ENCODE measurements around the gene THAP10.
A peak's percentile ranks its signal among the peaks of the same experiment; 100 is the strongest.

Gene THAP10

DNA sequence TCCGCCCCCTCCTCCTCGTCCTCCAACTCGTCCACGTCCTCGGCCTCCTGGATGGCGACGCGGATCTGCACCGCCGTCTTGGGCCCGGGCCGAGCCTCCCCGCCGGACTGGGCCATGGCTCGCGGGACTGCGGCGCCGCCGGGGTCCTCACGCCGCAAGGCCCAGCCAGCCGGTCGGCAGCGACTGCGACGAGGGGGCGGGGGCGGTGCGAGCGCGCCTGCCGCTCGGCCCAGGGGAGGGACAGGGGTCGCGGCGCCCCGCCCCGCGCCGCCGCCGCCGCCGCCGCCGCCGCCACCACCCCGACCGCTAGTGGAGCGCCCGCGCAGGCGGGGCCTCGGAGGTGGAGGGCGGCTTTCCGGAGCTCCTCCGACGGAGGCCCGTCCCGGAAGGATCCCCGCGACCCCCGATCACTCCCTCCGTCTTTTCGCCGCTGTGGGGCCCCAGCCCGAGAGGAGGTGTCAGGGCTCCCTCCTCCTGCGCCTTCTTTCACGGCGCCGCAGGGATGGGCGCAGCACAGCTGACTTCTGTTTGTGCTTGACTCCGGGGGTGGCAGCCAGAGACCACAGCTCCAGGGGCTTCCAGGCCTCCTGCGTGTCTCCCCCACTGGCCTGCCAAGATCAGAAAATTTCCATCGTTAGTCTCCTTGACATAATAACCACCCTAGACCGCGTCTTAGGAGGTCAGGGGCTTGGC, 38.1 kb downstream of the THAP10 start, which contains the start of gene LARP6:
TSS of gene LARP6 (minus strand) at position 185 of the 693 bp plus-strand sequence. CDS start at position 116, 69 bp downstream.
- DNase-seq (ENCODE audit: low read depth): peak; percentile 3

DNA sequence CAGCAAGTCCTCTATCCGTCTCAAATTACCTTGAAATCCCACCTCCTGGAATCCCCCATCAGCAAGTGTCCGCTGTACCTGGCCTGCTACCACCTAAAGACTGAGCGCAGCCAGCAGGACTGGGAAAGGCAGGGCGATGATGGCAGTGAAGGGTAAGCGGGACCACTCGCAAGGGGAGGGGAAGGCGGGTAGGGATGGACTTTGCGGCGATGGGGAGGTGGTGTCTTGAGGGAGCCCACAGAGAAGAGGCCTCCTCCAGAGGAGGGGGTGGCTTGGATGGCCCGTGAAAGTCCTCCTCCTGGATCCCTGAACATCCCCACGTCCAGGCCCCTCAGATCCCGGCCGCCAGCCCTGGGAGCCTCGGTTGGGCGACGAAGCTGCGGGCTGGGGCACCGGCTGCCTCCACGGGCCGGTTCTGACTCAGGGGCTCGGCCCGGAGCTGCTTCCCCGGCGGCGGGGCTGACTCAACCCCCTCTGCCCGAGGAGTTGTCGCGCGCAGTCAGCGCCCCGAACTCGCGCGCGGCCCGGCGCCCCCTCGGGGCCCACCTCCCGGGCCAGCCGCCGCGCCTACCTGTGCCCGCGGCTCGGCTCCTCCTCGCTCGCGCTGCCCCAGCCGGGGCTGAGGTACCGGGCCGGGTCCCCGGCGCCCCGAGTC, 38.8 kb downstream of the THAP10 start:
- DNase-seq (ENCODE audit: low read depth): peak; percentile 5

DNA sequence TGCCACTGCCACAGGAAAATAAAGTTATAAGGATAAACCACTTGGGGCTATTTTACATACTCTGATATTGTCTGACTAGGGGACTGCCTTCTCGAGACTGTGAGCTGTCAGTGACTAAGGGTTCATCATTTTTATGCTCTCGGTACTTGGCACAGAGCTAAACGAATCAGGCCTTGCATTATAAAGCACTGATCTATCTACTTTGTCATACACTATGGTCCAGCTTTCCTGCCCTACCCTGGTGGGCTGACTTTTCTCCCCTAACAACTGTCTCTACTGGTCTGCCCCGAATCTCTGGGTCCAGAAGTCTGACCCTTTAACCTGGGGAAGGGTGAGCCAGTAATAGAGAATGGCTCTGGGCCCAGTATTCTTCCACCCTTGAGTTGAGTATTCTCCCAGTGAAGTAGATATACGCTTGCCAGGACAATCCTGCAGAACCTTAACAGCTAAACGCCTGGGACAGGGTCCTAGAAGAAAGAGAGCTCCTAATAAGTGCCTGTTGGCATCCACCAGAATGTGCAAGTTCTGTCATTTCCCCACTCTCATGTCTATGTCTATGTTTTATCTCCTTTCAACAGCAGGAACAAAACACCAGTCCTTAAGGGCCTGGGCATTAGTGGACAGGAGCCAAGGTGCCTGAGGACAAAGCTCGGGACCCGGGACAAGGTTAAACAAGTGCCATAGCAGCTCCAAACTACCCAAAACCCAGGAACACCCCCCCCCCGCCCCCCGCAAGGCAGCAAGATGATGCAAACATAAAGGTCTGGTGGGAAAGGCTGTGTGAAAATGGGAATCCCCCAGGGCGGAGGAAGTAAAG, 39.5 kb downstream of the THAP10 start:
- DNase-seq (ENCODE audit: low read depth): no peak

DNA sequence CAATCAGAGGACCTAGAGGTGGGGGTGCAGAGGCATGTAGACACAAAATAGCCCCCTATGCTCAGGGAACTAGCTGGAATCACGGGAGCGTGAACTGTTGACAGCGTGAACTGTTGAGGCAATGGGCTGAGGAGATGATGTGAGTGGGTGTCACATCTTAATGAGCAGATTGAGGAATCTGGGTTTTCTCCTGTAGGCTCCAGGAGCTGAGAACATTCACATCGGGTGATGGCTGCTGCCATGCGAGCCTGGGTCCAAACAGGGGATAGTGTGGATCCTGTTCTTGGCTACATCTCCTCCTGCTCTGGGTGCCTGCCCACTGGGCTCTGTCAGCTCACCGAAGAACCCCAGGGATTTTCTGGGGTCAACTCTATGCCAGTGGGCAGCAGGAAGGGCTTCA, 40.3 kb downstream of the THAP10 start:
- DNase-seq (ENCODE audit: low read depth): no peak

DNA sequence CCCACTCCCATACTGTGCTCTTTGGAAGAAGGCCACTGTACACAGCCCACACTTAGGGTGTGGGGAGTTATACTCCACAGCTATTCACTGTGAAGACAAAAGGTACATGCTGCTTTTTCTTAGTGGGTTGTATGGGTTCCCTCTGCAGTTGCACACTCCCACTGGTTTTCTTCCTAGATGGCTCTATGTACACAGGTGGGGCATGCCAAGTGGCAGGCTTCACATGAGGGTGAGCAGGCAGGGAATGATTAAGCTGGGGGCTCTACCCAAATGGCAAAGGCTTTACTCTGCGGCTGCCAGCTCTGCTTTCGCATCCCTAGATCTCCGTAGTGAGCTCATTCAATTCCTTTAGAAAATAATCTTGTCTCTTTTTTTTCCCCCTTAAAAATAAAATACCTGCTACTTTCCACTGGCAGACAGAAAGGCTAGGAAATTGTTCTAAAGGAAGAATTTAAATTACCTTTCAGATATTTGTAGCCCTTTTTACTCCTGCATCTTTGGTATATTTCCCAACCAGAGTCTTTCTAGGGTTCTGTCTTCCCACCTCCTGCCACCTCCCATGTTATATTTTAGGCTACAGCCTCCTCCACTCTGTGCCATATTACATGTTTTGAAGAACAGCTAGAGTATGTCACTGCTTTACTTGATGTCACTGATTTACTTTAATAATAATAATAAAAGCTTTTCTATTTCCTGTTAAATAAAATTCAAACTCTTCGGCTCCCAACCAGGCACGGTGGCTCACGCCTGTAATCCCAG, 46.5 kb downstream of the THAP10 start:
- no peak for DNase-seq (ENCODE audit: low read depth)

DNA sequence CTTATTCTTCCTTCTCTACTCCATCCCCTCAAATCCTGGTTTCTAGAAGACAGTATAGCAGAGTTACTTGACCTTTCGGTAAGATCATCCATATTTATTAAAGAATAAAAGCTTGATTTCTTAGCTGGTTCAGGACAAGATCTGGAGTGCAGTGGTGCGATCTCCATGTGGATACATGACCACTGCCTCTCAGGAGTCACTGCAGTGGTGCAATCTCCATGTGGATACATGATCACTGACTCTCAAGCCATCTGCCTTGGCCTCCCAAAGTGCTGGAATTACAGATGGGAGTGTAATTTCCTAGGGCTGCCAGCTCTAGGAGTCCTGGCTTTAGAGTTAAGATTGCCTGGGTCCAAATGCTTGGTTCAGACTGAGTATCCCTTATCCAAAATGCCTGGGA, 54.8 kb downstream of the THAP10 start:
- no peak for DNase-seq (ENCODE audit: low read depth)

DNA sequence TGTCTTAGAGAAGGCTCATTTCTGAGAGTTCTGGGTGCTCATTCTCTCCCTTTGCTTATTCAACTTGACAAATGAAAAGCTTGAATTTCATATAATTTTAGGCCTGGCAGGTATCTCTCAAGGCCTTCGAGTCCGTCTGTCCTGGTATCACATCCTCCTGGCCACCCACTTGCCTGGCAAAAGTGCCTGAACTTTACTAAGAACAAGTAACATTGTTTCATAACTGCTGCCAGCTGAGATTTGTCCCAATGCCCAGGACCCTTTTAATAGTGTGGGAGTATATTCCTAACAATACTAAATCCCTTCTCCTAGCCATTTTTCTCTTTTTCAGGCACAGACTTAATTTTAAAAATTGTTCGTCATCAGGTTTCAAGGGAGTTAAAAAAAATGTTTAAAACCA, 56.4 kb downstream of the THAP10 start:
- DNase-seq (ENCODE audit: low read depth): no peak

DNA sequence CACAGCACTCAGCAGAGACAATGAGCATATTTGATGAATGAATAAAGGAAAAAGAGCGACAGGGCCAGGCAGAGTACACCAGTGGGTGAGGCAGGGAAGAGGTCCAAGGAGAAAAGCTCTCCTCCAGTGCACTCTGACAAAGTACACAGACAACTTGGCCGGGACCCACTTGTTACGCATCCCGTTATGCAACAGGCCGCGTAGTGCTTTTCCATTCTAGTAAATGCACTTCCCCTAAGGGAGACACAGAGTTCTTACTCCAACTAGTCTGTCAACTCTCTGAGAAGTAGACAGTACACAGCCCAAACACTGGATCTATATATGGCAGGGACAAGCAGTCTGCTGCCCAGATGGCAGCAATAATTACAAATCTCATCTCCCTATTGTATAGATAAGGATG, 56.8 kb downstream of the THAP10 start:
- no peak for DNase-seq (ENCODE audit: low read depth)

DNA sequence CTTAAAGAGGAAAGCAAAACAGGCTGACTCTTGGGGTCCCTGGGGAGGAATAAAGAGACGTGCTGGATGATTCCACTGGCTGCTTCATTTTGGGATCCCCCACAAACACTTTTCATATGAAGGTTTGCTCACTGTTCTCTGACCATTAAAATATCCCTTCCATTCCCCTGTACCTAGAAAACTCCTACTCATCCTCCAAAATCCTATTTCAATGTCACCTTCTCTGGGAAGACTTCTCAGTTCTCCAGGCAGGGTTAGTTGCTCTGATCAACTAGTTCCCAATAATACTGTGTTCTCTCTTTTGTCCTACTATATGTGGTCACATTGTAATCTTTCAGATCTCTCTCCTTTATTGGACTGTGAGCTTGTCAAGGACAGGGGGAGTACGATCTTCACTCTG, 57.2 kb downstream of the THAP10 start:
- no peak for DNase-seq (ENCODE audit: low read depth)

DNA sequence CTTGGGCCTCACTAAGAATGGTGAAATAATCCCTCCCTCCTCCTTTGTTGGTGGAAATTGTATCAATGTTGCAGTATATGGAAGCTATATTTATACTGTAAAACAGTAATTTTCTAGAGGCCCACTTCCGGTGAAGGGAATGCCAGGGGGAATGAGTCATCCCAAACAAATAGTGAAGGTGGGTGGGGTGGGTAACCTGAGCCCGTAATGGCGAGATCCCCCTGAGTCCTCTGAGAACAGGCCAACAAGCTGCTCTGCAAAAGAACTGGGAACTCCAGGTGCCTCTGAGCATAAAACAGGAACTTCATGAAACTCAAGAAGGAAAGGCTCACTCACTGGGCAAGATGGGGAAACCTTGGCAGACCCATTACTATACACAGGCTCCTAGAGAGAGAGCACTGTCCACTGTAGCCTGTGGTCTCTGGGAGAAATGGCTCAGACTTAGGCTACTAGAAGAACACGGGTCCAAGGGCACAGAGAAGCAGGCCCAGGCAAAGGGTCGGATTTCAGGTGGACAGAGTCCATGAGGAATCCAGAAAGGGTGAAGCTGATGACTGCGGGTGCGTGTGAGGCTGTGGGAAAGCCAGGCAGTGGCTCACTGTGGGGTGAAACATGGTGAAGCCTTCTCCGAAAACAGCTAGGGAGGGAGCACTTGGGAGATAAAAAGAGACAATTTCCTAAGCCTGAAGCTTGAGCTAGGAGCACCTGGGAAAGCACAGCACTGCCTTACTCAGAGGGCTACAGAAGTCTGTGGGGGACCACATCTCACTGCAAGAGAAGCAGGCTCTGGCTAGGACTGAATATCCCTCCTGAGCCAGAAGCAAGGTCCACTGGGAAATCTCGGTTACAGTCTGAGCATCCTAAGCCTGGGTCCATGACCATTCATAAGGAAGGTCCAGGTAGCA, 58.1 kb downstream of the THAP10 start:
- DNase-seq (ENCODE audit: low read depth): no peak

DNA sequence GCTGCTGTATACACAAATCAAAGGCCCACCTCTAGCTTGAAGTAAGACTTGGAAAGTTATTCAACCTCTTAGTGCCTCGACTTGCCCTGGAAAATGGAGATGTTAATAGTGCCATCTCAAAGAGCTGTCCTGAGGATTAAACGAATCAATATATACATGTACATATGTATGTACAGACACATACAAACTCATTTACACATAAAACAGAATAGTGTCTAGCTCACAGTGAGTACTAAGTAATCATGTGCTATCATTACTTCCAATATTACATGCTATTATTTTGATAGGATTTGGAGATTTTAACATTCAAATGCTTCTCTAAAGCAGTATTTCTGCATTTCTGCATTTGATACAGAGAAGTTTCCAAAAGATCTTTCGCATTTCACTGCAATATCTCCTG, 58.8 kb downstream of the THAP10 start:
- DNase-seq (ENCODE audit: low read depth): no peak

DNA sequence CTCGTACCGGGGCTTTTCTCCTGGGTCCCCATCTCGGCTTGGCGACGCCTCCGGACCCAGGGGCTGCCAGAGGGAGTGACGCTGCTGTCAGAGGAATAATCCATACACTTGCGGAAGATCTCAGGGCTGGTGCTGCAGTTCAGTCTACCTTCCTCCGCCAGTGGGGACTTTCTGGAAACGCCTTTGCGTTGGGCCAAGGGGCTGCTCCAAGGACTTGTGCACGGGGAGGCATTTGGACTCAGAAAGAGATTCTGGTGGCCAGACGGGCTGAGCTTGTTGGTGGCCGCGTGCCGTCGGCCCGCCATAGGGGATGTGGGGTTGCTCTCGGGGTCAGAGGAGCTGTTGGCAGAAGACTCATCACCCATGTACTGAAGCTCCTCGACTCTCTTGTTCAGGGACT, 60.1 kb downstream of the THAP10 start:
- no peak for DNase-seq (ENCODE audit: low read depth)
